IPS-18a (cell line): ENCODE data around the gene AK4.

Source experiments
- H3K27ac ChIP-seq: one replicate; pipeline ENCODE4 v1.5.1; 2013; ENCODE audit warnings: low read length
- H3K27me3 ChIP-seq: one replicate; pipeline ENCODE4 v1.6.1; 2013; ENCODE audit warnings: mild to moderate bottlenecking, low read length; ENCODE audit not compliant: control insufficient read depth, insufficient read depth
- H3K36me3 ChIP-seq: one replicate; pipeline ENCODE4 v1.6.1; 2013; ENCODE audit warnings: low read depth, low read length; ENCODE audit not compliant: control insufficient read depth
- H3K4me1 ChIP-seq: one replicate; pipeline ENCODE4 v1.6.1; 2013; ENCODE audit warnings: low read depth, low read length; ENCODE audit not compliant: control insufficient read depth
- H3K4me3 ChIP-seq: one replicate; pipeline ENCODE4 v1.5.1; 2013; ENCODE audit warnings: low read length
- H3K9ac ChIP-seq: one replicate; pipeline ENCODE4 v1.6.1; 2013; ENCODE audit warnings: mild to moderate bottlenecking, low read length, moderate library complexity
- H3K9me3 ChIP-seq: one replicate; pipeline ENCODE4 v1.6.1; 2013; ENCODE audit warnings: low read depth, low read length; ENCODE audit not compliant: control insufficient read depth

Gene AK4

GRCh38 chr1:65180977-65181376 lies 33.0 kb downstream of the AK4 start:
- H3K9ac ChIP-seq, result no peak overlapping the region

GRCh38 chr1:65182658-65183268 lies 34.8 kb downstream of the AK4 start:
- Histone ChIP-seq H3K27ac (no peak overlapping the region), H3K4me1 (no peaks in the 10 kb centered on the region), H3K9ac (no peak overlapping the region), H3K9me3 (no peaks in the 10 kb centered on the region), H3K4me3 (no peak overlapping the region), H3K36me3 (no peaks in the 10 kb centered on the region), H3K27me3 (no peaks in the 10 kb centered on the region)

More at GRCh38 chr1:65180977-65181376, 33.0 kb downstream of the AK4 start:
- no peak overlapping the region for H3K4me3 ChIP-seq
- no peaks in the 10 kb centered on the region for H3K9me3 ChIP-seq
- H3K27ac ChIP-seq, result no peak overlapping the region
- H3K27me3 ChIP-seq, result no peaks in the 10 kb centered on the region
- H3K4me1 ChIP-seq, result peaks cover 5% of the 10 kb centered on the region
- no peaks in the 10 kb centered on the region for H3K36me3 ChIP-seq

GRCh38 chr1:65189576-65190115 lies 41.6 kb downstream of the AK4 start:
- Histone ChIP-seq H3K9me3 (no peaks in the 10 kb centered on the region), H3K36me3 (peaks cover 8% of the 10 kb centered on the region), H3K4me1 (no peaks in the 10 kb centered on the region), H3K4me3 (no peak overlapping the region), H3K27me3 (no peaks in the 10 kb centered on the region), H3K27ac (no peak overlapping the region), H3K9ac (no peak overlapping the region)

DNA sequence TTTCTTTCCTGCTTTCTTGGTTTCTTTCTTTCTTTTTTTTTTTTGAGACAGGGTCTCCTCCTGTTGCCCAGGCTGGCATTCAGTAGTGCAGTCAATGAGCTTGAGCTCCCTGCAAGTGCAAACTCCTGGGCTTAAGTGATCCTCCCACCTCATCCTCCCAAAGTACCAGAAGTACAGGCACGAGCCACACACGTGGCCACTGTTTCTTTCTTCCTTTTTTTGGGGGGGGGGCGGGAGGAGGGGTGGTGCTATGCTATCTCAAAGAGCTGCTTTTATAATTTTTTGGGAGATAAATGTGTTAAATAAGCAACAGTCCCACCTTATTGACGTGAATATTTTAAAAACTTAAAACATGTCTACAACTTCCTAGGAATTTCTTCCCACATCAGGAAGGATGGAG lies 42.2 kb downstream of the AK4 start:
- Histone ChIP-seq H3K27me3 (no peaks in the 10 kb centered on the region), H3K9me3 (no peaks in the 10 kb centered on the region), H3K9ac (no peak overlapping the region), H3K4me1 (no peaks in the 10 kb centered on the region), H3K36me3 (peaks cover 8% of the 10 kb centered on the region), H3K27ac (no peak overlapping the region), H3K4me3 (no peak overlapping the region)

DNA sequence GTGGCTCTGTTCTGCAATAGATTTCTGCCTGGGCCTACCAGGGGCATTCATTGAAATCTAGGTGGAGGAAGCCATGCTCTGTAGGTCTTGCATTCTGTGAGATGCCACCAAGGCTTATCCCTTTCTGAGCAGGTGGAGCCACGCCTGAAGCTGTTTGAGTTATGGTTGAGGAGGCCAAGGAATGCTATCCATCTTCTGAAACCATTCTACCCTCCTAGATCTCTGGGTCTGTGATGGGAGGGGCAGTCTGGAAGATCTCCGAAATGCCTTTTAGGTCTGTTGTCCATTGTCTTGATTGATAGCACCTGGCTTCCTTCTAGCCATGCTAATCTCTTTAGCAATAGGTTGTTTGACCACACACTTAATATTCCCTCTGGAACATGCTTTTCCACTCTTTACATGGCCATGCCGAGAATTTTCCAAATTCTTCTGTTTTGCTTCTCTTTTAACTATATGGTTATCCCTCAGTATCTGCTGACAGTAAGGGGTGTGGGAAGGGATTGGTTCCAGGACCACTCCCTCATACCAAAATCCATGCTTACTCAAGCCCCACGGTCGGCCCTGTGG lies 45.2 kb downstream of the AK4 start:
- no peak overlapping the region for H3K27ac ChIP-seq
- no peak overlapping the region for H3K9ac ChIP-seq
- H3K36me3 ChIP-seq, result peaks cover 8% of the 10 kb centered on the region
- no peaks in the 10 kb centered on the region for H3K4me1 ChIP-seq
- H3K27me3 ChIP-seq, result no peaks in the 10 kb centered on the region
- H3K4me3 ChIP-seq, result no peak overlapping the region
- H3K9me3 ChIP-seq, result no peaks in the 10 kb centered on the region

DNA sequence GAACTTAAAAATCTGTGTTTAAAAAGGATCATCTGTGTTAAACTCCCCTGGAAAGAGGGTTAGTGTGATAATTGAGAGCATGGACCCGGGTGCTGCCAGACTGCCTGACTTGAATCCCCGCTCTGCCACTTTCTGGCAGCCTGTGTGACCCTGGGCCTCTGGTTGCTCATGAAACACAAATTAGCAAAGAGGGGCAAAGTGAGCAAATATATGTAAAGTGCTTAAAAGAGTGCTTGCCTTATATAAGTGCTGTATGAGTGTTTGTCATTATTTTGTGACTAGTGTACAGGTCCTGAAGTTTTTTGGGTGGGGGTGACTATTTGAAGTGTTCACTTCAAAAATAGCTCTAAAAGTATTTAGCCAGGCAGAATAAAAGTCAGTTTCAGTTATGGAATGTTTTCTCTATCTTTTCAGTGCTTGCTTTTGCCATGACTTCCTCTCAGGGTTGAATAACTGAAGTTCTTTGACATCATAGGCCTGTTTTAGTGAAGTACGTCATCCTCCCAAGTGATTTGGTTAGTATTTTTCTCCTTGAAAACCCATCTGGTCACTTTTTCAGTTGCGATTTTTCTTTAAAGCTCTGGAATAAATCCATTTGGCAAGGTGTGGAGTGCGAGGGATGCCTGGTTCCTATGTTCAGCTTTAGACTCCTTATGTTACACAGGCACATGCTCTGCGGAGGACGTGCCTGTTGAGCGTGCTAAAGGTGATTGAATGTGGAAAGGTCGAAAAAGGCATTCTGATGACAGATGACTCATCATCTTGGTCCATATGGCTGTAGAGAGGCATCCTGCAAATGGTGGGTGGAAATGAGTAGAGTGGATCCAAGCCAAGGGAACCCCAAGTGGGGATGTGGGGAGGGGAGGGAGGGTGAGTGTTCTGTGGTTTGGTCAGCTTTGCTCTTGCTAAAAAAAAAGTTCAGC lies 47.8 kb downstream of the AK4 start:
- Histone ChIP-seq H3K27ac (no peak overlapping the region), H3K36me3 (peaks cover 8% of the 10 kb centered on the region), H3K27me3 (no peaks in the 10 kb centered on the region), H3K9me3 (no peaks in the 10 kb centered on the region), H3K9ac (no peak overlapping the region), H3K4me1 (no peaks in the 10 kb centered on the region), H3K4me3 (no peak overlapping the region)

- H3K36me3 ChIP-seq, result peaks cover 8% of the 10 kb centered on the region
- H3K9ac ChIP-seq, result no peak overlapping the region
- H3K27ac ChIP-seq, result no peak overlapping the region
- H3K9me3 ChIP-seq, result no peaks in the 10 kb centered on the region
- H3K4me3 ChIP-seq, result no peak overlapping the region
- H3K27me3 ChIP-seq, result no peaks in the 10 kb centered on the region
- H3K4me1 ChIP-seq, result no peaks in the 10 kb centered on the region
These were observed 48.9 kb downstream of the AK4 start for GRCh38 chr1:65196926-65197325.

DNA sequence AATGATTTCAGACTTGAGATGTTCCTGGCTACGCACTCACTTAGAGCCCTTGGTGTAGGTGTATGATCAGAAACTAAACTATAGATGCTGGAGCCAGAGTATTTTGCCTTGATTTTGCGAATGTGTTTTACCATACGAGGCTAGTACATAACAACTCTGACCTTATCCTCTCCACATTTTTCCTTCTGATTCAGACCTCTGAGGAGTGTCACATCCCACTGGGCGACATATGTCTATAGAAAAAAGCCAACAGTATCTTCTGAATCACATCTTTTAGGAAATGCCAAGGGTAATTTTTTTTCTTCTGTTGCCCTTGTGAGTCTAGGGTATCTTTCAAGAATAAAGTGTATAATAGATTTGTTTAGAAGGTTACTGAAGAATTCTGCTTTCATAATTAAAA lies 49.6 kb downstream of the AK4 start:
- H3K4me1 ChIP-seq, result no peaks in the 10 kb centered on the region
- no peak overlapping the region for H3K27ac ChIP-seq
- H3K27me3 ChIP-seq, result no peaks in the 10 kb centered on the region
- H3K36me3 ChIP-seq, result peaks cover 3% of the 10 kb centered on the region
- H3K9ac ChIP-seq, result no peak overlapping the region
- H3K9me3 ChIP-seq, result no peaks in the 10 kb centered on the region
- H3K4me3 ChIP-seq, result no peak overlapping the region

DNA sequence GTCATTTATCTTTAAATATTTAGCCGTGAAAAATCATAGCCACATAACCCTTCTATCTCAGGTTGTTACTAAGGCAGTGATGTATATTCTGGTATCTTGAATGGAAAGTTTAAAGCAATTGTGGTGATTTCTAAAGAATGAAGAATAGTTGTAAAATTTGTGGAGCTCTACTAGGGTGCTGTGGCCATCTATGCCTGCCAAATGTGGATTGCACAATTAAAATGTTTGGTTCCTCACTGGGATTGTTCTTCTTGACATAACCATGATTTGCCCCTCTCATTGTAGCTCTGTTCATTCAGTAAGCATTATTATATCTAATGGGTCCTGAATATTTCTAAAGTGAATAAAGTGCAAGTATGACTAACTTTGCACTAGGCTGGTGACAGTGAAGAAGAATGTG lies 50.1 kb downstream of the AK4 start:
- H3K9ac ChIP-seq, result no peak overlapping the region
- no peaks in the 10 kb centered on the region for H3K36me3 ChIP-seq
- H3K27ac ChIP-seq, result no peak overlapping the region
- H3K4me1 ChIP-seq, result no peaks in the 10 kb centered on the region
- no peak overlapping the region for H3K4me3 ChIP-seq
- no peaks in the 10 kb centered on the region for H3K9me3 ChIP-seq
- H3K27me3 ChIP-seq, result no peaks in the 10 kb centered on the region

DNA sequence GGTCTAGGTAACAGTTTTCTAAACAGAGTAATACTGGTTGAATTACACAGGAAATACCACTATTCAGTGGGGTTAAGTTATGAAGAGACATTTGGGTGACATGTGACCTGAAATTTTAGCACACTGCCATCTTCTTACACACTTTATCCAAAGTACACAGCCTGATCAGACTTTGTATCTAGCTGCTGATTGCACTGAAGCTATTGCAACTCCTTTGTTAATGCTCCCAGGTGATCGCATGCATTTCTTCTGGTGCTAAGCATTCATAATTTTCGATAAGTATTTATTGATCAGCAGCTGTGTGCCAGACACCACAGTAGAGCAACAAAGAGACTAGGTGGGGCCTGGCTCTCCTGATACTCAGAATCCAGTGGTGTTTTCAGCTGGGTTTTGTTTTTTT lies 52.4 kb downstream of the AK4 start:
- H3K27ac ChIP-seq, result no peak overlapping the region
- H3K4me3 ChIP-seq, result no peak overlapping the region
- no peaks in the 10 kb centered on the region for H3K27me3 ChIP-seq

GRCh38 chr1:65206836-65207235 lies 58.8 kb downstream of the AK4 start:
- peaks cover 15% of the 10 kb centered on the region for H3K4me1 ChIP-seq
- H3K36me3 ChIP-seq, result no peaks in the 10 kb centered on the region
- no peaks in the 10 kb centered on the region for H3K9me3 ChIP-seq
- no peak overlapping the region for H3K27ac ChIP-seq
- H3K27me3 ChIP-seq, result no peaks in the 10 kb centered on the region
- no peak overlapping the region for H3K4me3 ChIP-seq
- H3K9ac ChIP-seq, result no peak overlapping the region

More for the DNA sequence above, 52.4 kb downstream of the AK4 start:
- Histone ChIP-seq H3K4me1 (no peaks in the 10 kb centered on the region), H3K9me3 (no peaks in the 10 kb centered on the region), H3K36me3 (no peaks in the 10 kb centered on the region), H3K9ac (no peak overlapping the region)
